Neural cell (in vitro differentiated cells): ENCODE data around the gene LRP2.

Experiments used
- EP300 ChIP-seq: fragments of 450-650 bp; conservative IDR thresholded peaks from 2 replicates; pipeline ENCODE4 v1.6.1; 2014; ENCODE audit warnings: antibody characterized with exemption, mild to moderate bottlenecking, moderate library complexity; ENCODE audit not compliant: poor library complexity, severe bottlenecking
- EZH2 ChIP-seq: fragments of 200-600, 300-800 bp; shearing (Covaris generic), sonication (generic); IDR thresholded peaks from 2 replicates; pipeline ENCODE4 v1.6.1; 2014; ENCODE audit warnings: antibody characterized with exemption, low read length, borderline replicate concordance, mild to moderate bottlenecking; ENCODE audit not compliant: insufficient read depth, poor library complexity, severe bottlenecking
- MXI1 ChIP-seq: fragments of 450-650 bp; conservative IDR thresholded peaks from 2 replicates; pipeline ENCODE4 v1.6.1; 2014; ENCODE audit warnings: antibody characterized with exemption, mild to moderate bottlenecking; ENCODE audit not compliant: poor library complexity, severe bottlenecking
- POLR2AphosphoS5 ChIP-seq: IDR thresholded peaks from 2 replicates; pipeline ENCODE4 v1.6.1; 2012
- RAD21 ChIP-seq: fragments of 450-650 bp; conservative IDR thresholded peaks from 2 replicates; pipeline ENCODE4 v1.6.1; 2014; ENCODE audit warnings: antibody characterized with exemption, mild to moderate bottlenecking, moderate library complexity
- SMC3 ChIP-seq: fragments of 450-650 bp; conservative IDR thresholded peaks from 2 replicates; pipeline ENCODE4 v1.6.1; 2014; ENCODE audit warnings: antibody characterized with exemption, mild to moderate bottlenecking, moderate library complexity; ENCODE audit not compliant: poor library complexity
- TAF1 ChIP-seq: IDR thresholded peaks from 2 replicates; pipeline ENCODE4 v1.6.1; 2012; ENCODE audit warnings: low read depth
- TF ChIP-seq, protein P1 (sequence below): fragments of 450-650 bp; IDR thresholded peaks from 2 replicates; pipeline ENCODE4 v1.5.1; 2014; ENCODE audit warnings: antibody characterized with exemption, mild to moderate bottlenecking, moderate library complexity; ENCODE audit not compliant: poor library complexity, severe bottlenecking
- TF ChIP-seq, protein P2 (sequence below): IDR thresholded peaks from 2 replicates; pipeline ENCODE4 v1.6.1; 2012; ENCODE audit warnings: borderline replicate concordance

DNA sequence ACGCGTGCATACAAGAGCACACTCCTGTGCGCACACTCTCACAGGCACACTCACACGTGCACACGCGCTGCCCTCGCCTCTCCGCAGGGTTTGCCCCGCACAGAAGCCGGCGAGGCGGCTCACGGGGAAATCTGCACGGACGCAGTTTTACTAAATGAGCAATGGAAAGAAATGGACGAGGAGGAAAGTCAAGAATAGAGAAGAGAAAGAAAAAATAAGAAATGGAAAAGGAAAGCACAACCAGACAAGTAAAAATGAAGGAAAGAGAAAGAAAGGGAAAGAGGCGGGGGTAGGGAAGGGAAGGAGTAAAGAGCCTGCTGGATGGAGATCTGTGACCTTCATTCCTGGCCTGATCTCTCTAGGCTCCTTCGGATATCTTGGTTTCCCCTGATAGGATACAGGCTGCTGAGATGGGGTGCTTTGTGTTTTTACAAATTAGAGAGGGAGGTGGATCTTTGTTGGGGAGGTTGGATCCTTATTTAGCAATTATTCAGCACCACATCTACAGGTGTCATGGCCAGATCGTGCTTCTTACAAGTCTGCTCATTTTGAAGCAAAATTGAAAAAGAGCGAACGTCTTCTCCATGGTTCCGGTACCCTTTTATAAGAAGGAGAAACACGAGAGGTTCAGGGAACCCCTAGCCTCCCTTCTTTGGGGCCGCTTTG is 693 bp upstream of the LRP2 start:
- TF ChIP-seq, protein P1, sequence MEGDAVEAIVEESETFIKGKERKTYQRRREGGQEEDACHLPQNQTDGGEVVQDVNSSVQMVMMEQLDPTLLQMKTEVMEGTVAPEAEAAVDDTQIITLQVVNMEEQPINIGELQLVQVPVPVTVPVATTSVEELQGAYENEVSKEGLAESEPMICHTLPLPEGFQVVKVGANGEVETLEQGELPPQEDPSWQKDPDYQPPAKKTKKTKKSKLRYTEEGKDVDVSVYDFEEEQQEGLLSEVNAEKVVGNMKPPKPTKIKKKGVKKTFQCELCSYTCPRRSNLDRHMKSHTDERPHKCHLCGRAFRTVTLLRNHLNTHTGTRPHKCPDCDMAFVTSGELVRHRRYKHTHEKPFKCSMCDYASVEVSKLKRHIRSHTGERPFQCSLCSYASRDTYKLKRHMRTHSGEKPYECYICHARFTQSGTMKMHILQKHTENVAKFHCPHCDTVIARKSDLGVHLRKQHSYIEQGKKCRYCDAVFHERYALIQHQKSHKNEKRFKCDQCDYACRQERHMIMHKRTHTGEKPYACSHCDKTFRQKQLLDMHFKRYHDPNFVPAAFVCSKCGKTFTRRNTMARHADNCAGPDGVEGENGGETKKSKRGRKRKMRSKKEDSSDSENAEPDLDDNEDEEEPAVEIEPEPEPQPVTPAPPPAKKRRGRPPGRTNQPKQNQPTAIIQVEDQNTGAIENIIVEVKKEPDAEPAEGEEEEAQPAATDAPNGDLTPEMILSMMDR, result no peak
- TF ChIP-seq SMC3 (no peak), EZH2 (no peak), EP300 (no peak), RAD21 (no peak), POLR2AphosphoS5 (no peak), MXI1 (no peak), TAF1 (no peak)
- TF ChIP-seq, protein P2, sequence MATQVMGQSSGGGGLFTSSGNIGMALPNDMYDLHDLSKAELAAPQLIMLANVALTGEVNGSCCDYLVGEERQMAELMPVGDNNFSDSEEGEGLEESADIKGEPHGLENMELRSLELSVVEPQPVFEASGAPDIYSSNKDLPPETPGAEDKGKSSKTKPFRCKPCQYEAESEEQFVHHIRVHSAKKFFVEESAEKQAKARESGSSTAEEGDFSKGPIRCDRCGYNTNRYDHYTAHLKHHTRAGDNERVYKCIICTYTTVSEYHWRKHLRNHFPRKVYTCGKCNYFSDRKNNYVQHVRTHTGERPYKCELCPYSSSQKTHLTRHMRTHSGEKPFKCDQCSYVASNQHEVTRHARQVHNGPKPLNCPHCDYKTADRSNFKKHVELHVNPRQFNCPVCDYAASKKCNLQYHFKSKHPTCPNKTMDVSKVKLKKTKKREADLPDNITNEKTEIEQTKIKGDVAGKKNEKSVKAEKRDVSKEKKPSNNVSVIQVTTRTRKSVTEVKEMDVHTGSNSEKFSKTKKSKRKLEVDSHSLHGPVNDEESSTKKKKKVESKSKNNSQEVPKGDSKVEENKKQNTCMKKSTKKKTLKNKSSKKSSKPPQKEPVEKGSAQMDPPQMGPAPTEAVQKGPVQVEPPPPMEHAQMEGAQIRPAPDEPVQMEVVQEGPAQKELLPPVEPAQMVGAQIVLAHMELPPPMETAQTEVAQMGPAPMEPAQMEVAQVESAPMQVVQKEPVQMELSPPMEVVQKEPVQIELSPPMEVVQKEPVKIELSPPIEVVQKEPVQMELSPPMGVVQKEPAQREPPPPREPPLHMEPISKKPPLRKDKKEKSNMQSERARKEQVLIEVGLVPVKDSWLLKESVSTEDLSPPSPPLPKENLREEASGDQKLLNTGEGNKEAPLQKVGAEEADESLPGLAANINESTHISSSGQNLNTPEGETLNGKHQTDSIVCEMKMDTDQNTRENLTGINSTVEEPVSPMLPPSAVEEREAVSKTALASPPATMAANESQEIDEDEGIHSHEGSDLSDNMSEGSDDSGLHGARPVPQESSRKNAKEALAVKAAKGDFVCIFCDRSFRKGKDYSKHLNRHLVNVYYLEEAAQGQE, result no peak
